Calu3 (cell line): Measurements from ENCODE around the gene NLE1. TPM values are rescaled to one million over a fixed set of nuclear protein-coding genes. Genes with fewer than 3 reads are reported as not detected.
A peak's percentile ranks its signal among the peaks of the same experiment; 100 is the strongest.

Experiments used
- BruUV-seq: library from RNA; stranded (reverse); fragments of 400-500 nt; replicated peaks from 2 replicates; lab custom pipeline; 2021; lab: Mats Ljungman, UMichigan
- CTCF ChIA-PET: fragments of 300-600 bp; sonication (Branson Sonifier 250); formaldehyde crosslinking; loops from one replicate; lab custom pipeline; 2022; ENCODE audit warnings: antibody characterized with exemption; lab: Charles Lee
- DNase-seq: peaks from one replicate; pipeline ENCODE4 v3.0.0; 2022
- H3K27ac Mint-ChIP-seq: one replicate; pipeline ENCODE4 v1.8.0; 2022; ENCODE audit warnings: mixed read lengths; ENCODE audit not compliant: unreplicated experiment
- H3K27me3 Mint-ChIP-seq: one replicate; pipeline ENCODE4 v1.8.0; 2022; ENCODE audit warnings: mixed read lengths; ENCODE audit not compliant: unreplicated experiment
- H3K36me3 Mint-ChIP-seq: one replicate; pipeline ENCODE4 v1.8.0; 2022; ENCODE audit warnings: mild to moderate bottlenecking, moderate library complexity, mixed read lengths; ENCODE audit not compliant: insufficient read depth, unreplicated experiment
- H3K4me1 Mint-ChIP-seq: one replicate; pipeline ENCODE4 v1.8.0; 2022; ENCODE audit warnings: mild to moderate bottlenecking, low read depth, mixed read lengths; ENCODE audit not compliant: unreplicated experiment
- H3K4me3 Mint-ChIP-seq: one replicate; pipeline ENCODE4 v1.8.0; 2022; ENCODE audit warnings: mild to moderate bottlenecking, low read depth, moderate library complexity, mixed read lengths; ENCODE audit not compliant: unreplicated experiment
- H3K9me3 Mint-ChIP-seq: one replicate; pipeline ENCODE4 v1.8.0; 2022; ENCODE audit warnings: low read depth, mixed read lengths; ENCODE audit not compliant: unreplicated experiment
- CTCF ChIP-seq: fragments of 200-600 bp; IDR thresholded peaks from one replicate; pipeline ENCODE4 v1.8.0; 2022; ENCODE audit warnings: antibody characterized with exemption; ENCODE audit not compliant: unreplicated experiment
- intact Hi-C: fragments of 100-400 bp; cut with micrococcal nuclease; formaldehyde crosslinking; loops from one replicate; pipeline ENCODE4 v1.10.0; 2022; ENCODE audit not compliant: unreplicated experiment
- total RNA-seq: library from RNA; stranded (reverse); gene quantifications from 2 replicates; pipeline ENCODE4 v1.2.3, GENCODE V29; 2022

Gene NLE1
- total RNA-seq, 1 experiment from 2014 or later, result 30.0 TPM

- Mint-ChIP-seq H3K4me1 (peaks cover 39% of the 10 kb centered on the region), H3K27me3 (no peaks in the 10 kb centered on the region), H3K36me3 (peaks cover 61% of the 10 kb centered on the region), H3K27ac (peak overlapping the region; percentile 90), H3K9me3 (no peaks in the 10 kb centered on the region), H3K4me3 (peak overlapping the region; percentile 93)
- DNase-seq, result peak; percentile 30
- intact Hi-C loops, result loop anchor here (2.0 to 5.0 kb wide), 2 partner anchors 40 to 70 kb away; no protein-coding TSS in a partner anchor
- TSS peak; percentile 31 for BruUV-seq
- no peak for TF ChIP-seq CTCF
- CTCF ChIA-PET, result interaction anchor here (0.6 to 1.9 kb wide), 3 partner anchors 68 to 1110 kb away, joined by 3 to 7 read pairs (median 5); no protein-coding TSS in a partner anchor
These were observed 55.1 kb downstream of the NLE1 start for GRCh38 chr17:35086931-35087573.

GRCh38 chr17:35086164-35086563 is 55.9 kb downstream of the NLE1 start:
- intact Hi-C loops, result loop anchor here (2.0 to 5.0 kb wide), 2 partner anchors 39 to 69 kb away; no protein-coding TSS in a partner anchor
- no peaks in the 10 kb centered on the region for H3K9me3 Mint-ChIP-seq
- BruUV-seq, result no TSS peak
- CTCF ChIA-PET, result interaction anchor here (1.0 kb wide), 1 partner anchor 106 kb away, joined by 3 read pairs; the partner anchor contains the start of gene LIG3
- DNase-seq, result no peak
- TF ChIP-seq CTCF, result no peak
- peaks cover 48% of the 10 kb centered on the region for H3K4me1 Mint-ChIP-seq
- peaks cover 61% of the 10 kb centered on the region for H3K36me3 Mint-ChIP-seq
- H3K27me3 Mint-ChIP-seq, result no peaks in the 10 kb centered on the region
- peak overlapping the region; percentile 93 for H3K4me3 Mint-ChIP-seq
- H3K27ac Mint-ChIP-seq, result peak overlapping the region; percentile 90

GRCh38 chr17:35084987-35085386 is 57.1 kb downstream of the NLE1 start:
- CTCF ChIA-PET, result interaction anchor here (0.5 to 0.6 kb wide), 2 partner anchors 20 to 454 kb away, joined by 5 read pairs; no protein-coding TSS in a partner anchor
- TF ChIP-seq CTCF, result no peak
- DNase-seq, result peak; percentile 61
- peak overlapping the region; percentile 90 for H3K27ac Mint-ChIP-seq
- no TSS peak for BruUV-seq
- H3K9me3 Mint-ChIP-seq, result no peaks in the 10 kb centered on the region
- peak overlapping the region; percentile 93 for H3K4me3 Mint-ChIP-seq
- peaks cover 59% of the 10 kb centered on the region for H3K4me1 Mint-ChIP-seq
- peaks cover 61% of the 10 kb centered on the region for H3K36me3 Mint-ChIP-seq
- intact Hi-C loops, result loop anchor here (5.0 kb wide), 1 partner anchor 68 kb away; no protein-coding TSS in a partner anchor
- H3K27me3 Mint-ChIP-seq, result no peaks in the 10 kb centered on the region

DNA sequence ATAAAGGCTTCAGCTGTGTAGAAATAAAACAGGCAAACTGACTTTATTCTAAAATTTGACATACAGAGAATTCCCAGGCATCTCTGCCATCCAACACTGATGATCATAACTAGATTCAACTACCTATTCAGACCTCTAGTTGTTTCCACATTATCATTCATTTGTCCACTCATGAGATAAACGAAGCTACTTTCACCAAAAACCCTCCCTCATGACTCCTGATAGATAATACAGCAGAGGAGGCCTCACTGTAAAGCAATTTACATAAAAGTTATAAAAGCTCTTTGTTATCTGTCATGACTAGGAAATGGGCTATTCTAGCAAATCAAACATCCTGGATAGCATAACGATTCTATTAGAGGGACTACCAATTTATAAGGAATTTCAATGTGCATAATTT is 59.0 kb downstream of the NLE1 start:
- Mint-ChIP-seq H3K36me3 (peaks cover 47% of the 10 kb centered on the region), H3K4me1 (peaks cover 67% of the 10 kb centered on the region), H3K9me3 (no peaks in the 10 kb centered on the region), H3K27me3 (no peaks in the 10 kb centered on the region), H3K27ac (peak overlapping the region; percentile 60), H3K4me3 (peak overlapping the region; percentile 26)
- TF ChIP-seq CTCF, result no peak
- CTCF ChIA-PET, result interaction anchor here (0.6 kb wide), 1 partner anchor 18 kb away, joined by 3 read pairs; no protein-coding TSS in a partner anchor
- BruUV-seq, result no TSS peak
- DNase-seq, result no peak
- intact Hi-C loops, result no loop called here
